A549 (cell line): ENCODE data around the gene HS3ST5.

Experiments used
- BHLHE40 ChIP-seq: IDR thresholded peaks from 2 replicates; pipeline ENCODE4 v1.6.1; 2012; ENCODE audit warnings: low read depth, low read length, inconsistent platforms
- CBX8 ChIP-seq: fragments of 200-600 bp; sonication (generic); IDR thresholded peaks from 2 replicates; pipeline ENCODE4 v1.6.1; 2016
- CEBPB ChIP-seq, 2 experiments: fragments of >200 bp in 1 of 2; sonication (Bioruptor Twin) in 1 of 2; formaldehyde crosslinking in 1 of 2; IDR thresholded peaks; 2 replicates each; pipeline ENCODE4 v1.6.1; 2012 to 2016
- CHD4 ChIP-seq: fragments of 200-600 bp; sonication (generic); IDR thresholded peaks from 2 replicates; pipeline ENCODE4 v1.6.1; 2016; ENCODE audit warnings: antibody characterized with exemption, mild to moderate bottlenecking, borderline replicate concordance
- CTCF ChIP-seq: fragments of >200 bp; sonication (Bioruptor Twin); formaldehyde crosslinking; IDR thresholded peaks from 3 replicates; pipeline ENCODE4 v1.5.1; 2016
- ELK1 ChIP-seq: fragments of 150-350 bp; IDR thresholded peaks from 2 replicates; pipeline ENCODE4 v1.6.1; 2014; ENCODE audit warnings: low read depth, mild to moderate bottlenecking, low read length
- EP300 ChIP-seq, 2 experiments: fragments of >200 bp; sonication (Bioruptor Twin); formaldehyde crosslinking; IDR thresholded peaks; 2 replicates in 1 of 2; 3 replicates in 1 of 2; pipeline ENCODE4 v1.6.1; 2016 to 2017
- JUN ChIP-seq, 2 experiments: fragments of >200 bp; sonication (Bioruptor Twin); formaldehyde crosslinking; IDR thresholded peaks; 2 replicates in 1 of 2; 3 replicates in 1 of 2; pipeline ENCODE4 v1.6.1; 2016 to 2017
- NPAS2 ChIP-seq: fragments of 250-450 bp; sonication (Bioruptor Pico); IDR thresholded peaks from 2 replicates; pipeline ENCODE4 v1.8.0; 2022; ENCODE audit warnings: mild to moderate bottlenecking, moderate library complexity, borderline replicate concordance
- POLR2AphosphoS2 ChIP-seq: conservative IDR thresholded peaks from 2 replicates; pipeline ENCODE4 v1.6.1; 2012; ENCODE audit warnings: low read length, improper control_type of control experiment, inconsistent platforms
- RAD21 ChIP-seq, 2 experiments: fragments of >200 bp in 1 of 2; sonication (Bioruptor Twin) in 1 of 2; formaldehyde crosslinking in 1 of 2; IDR thresholded peaks in 1 of 2; conservative IDR thresholded peaks in 1 of 2; 2 replicates in 1 of 2; 3 replicates in 1 of 2; pipeline ENCODE4 v1.6.1; 2012 to 2018; ENCODE audit warnings: inconsistent platforms in 1 of 2
- USF2 ChIP-seq: fragments of 450-650 bp; IDR thresholded peaks from 2 replicates; pipeline ENCODE4 v1.6.1; 2014; ENCODE audit warnings: antibody characterized with exemption
- ZFP36 ChIP-seq: fragments of 450-650 bp; IDR thresholded peaks from 2 replicates; pipeline ENCODE4 v1.6.1; 2014; ENCODE audit warnings: borderline replicate concordance; ENCODE audit not compliant: partially characterized antibody

- TF ChIP-seq USF2 (no peak), CTCF (no peak), BHLHE40 (no peak), CBX8 (no peak), NPAS2 (CRISPR knock-in tag) (no peak), RAD21 (conservative IDR thresholded peaks at IDR 0.05 in 1 of 2, IDR thresholded peaks at IDR 0.05 in 1 of 2) (no peak), POLR2AphosphoS2 (no peak), CHD4 (no peak), EP300 (IDR thresholded peaks at IDR 0.05) (no peak), ELK1 (no peak), JUN (IDR thresholded peaks at IDR 0.05) (no peak), CEBPB (IDR thresholded peaks at IDR 0.05) (no peak), ZFP36 (no peak)
Observed at GRCh38 chr6:114121913-114122662, 220.7 kb downstream of the HS3ST5 start.
